Osteocyte (in vitro differentiated cells): ENCODE data around the gene SOCS2. TPM values are rescaled to one million over a fixed set of nuclear protein-coding genes. Genes with fewer than 3 reads are reported as not detected.
A peak's percentile ranks its signal among the peaks of the same experiment; 100 is the strongest.

ENCODE experiments used
- DNase-seq: peaks from one replicate; pipeline ENCODE4 v3.0.0; 2021; ENCODE audit warnings: mixed read lengths; ENCODE audit not compliant: unreplicated experiment; ENCODE audit errors: extremely low spot score
- H3K27ac Mint-ChIP-seq: one replicate; pipeline ENCODE4 v1.8.0; 2021; ENCODE audit warnings: mild to moderate bottlenecking, mixed read lengths; ENCODE audit not compliant: unreplicated experiment
- H3K27me3 Mint-ChIP-seq: one replicate; pipeline ENCODE4 v1.8.0; 2021; ENCODE audit warnings: mixed read lengths; ENCODE audit not compliant: unreplicated experiment
- H3K36me3 Mint-ChIP-seq: one replicate; pipeline ENCODE4 v1.8.0; 2021; ENCODE audit warnings: mixed read lengths; ENCODE audit not compliant: unreplicated experiment
- H3K4me1 Mint-ChIP-seq: one replicate; pipeline ENCODE4 v1.8.0; 2021; ENCODE audit warnings: mixed read lengths; ENCODE audit not compliant: unreplicated experiment
- H3K4me3 Mint-ChIP-seq: one replicate; pipeline ENCODE4 v1.8.0; 2021; ENCODE audit warnings: mild to moderate bottlenecking, moderate library complexity, mixed read lengths; ENCODE audit not compliant: unreplicated experiment
- H3K9me3 Mint-ChIP-seq: one replicate; pipeline ENCODE4 v1.8.0; 2021; ENCODE audit warnings: mixed read lengths; ENCODE audit not compliant: unreplicated experiment
- total RNA-seq: library from RNA; stranded (reverse); gene quantifications from 2 replicates; pipeline ENCODE4 v1.2.1, GENCODE V29; 2021
- TF ChIP-seq, protein P1 (sequence below): fragments of 200-600 bp; sonication (generic); IDR thresholded peaks from 2 replicates; pipeline ENCODE4 v1.5.0; 2021; ENCODE audit warnings: antibody characterized with exemption, mild to moderate bottlenecking, moderate library complexity

SOCS2 gene
- total RNA-seq, 1 donor from 2014 or later = 28.1 TPM

DNA sequence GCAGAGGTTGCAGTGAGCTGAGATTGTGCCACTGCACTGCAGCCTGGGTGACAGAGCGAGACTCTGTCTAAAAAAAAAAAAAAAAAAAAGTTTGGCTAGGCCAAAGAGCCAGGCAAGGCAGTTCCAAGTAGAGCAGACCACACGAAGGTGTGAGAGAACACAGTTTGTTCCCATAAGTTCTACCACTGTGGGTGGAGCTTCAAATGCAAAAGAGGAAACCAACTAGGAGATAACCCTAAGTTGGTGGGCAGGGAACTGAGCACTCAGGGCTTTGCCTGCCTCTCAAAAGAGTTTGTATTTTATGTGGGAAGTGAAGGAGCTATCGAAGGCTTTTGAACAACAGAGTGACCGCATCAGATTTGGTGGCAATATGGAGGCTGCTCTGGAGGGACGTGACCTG lies 15.1 kb downstream of the SOCS2 start:
- DNase-seq = no peak
- peaks cover 17% of the 10 kb centered on the region for H3K36me3 Mint-ChIP-seq
- TF ChIP-seq, protein P1, sequence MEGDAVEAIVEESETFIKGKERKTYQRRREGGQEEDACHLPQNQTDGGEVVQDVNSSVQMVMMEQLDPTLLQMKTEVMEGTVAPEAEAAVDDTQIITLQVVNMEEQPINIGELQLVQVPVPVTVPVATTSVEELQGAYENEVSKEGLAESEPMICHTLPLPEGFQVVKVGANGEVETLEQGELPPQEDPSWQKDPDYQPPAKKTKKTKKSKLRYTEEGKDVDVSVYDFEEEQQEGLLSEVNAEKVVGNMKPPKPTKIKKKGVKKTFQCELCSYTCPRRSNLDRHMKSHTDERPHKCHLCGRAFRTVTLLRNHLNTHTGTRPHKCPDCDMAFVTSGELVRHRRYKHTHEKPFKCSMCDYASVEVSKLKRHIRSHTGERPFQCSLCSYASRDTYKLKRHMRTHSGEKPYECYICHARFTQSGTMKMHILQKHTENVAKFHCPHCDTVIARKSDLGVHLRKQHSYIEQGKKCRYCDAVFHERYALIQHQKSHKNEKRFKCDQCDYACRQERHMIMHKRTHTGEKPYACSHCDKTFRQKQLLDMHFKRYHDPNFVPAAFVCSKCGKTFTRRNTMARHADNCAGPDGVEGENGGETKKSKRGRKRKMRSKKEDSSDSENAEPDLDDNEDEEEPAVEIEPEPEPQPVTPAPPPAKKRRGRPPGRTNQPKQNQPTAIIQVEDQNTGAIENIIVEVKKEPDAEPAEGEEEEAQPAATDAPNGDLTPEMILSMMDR = no peak
- H3K27me3 Mint-ChIP-seq = no peaks in the 10 kb centered on the region
- no peak overlapping the region for H3K4me3 Mint-ChIP-seq
- H3K4me1 Mint-ChIP-seq = peaks cover 27% of the 10 kb centered on the region
- H3K27ac Mint-ChIP-seq = no peak overlapping the region
- no peaks in the 10 kb centered on the region for H3K9me3 Mint-ChIP-seq

DNA sequence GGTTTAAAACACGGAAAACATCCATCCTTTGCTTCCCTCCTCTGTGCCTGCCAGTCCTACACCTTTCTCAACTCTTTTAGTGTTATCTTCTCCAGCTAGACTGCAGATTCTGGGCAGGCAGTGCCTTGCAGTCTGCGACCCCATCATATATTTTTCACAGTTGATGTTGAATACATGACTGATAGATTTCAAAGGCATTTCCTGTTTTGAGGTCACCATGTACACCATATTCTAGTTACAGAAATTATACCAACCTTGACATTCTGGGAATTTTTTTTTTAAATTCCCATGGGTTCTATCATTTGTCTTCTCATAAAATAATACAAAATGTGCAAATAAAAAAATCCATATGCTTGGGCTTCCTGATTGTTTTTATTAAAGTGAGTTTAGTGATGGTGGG lies 16.6 kb downstream of the SOCS2 start:
- TF ChIP-seq, protein P1 = no peak
- Mint-ChIP-seq H3K9me3 (no peaks in the 10 kb centered on the region), H3K27ac (no peak overlapping the region), H3K27me3 (no peaks in the 10 kb centered on the region), H3K36me3 (peaks cover 10% of the 10 kb centered on the region), H3K4me1 (peaks cover 31% of the 10 kb centered on the region), H3K4me3 (no peak overlapping the region)
- DNase-seq = no peak

DNA sequence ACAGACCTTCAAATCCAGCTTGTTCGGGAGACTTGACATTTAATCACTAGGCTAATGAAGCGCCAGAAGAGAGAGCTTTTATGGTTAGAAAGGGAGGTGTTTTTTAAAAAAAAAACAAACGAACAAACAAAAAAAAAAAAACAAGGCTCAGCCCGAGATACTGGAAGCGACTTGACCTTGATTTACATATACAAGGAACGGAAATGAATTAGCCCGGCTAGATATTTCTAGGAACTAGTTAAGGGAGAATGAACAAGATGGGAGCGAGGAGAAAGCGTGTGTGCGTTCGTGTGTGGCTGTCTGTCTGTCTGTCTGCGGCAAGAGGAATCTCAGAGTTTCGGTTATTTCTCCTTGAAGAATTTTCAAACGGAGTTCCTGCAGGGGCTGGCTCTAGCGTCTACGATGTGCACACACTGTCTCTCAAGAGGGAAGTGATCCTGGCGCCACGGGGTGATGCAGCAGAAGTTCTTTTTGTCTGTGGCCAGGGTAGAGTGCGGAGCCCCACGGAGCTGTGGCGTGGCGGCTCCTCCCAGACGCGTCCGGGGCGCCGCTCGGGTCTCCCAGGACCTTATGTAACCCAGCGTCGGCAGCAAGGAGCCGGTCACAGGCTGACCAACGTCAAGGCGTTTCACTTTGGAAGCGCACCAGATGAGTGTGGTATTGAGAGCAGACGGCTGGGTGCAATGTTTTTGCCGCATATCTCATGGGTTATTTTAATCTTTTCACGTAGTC lies 18.8 kb downstream of the SOCS2 start:
- peak overlapping the region; percentile 85 for H3K4me3 Mint-ChIP-seq
- no peaks in the 10 kb centered on the region for H3K27me3 Mint-ChIP-seq
- TF ChIP-seq, protein P1 = no peak
- peak; percentile 86 for DNase-seq
- no peaks in the 10 kb centered on the region for H3K9me3 Mint-ChIP-seq
- peak overlapping the region; percentile 88 for H3K27ac Mint-ChIP-seq
- peaks cover 2% of the 10 kb centered on the region for H3K36me3 Mint-ChIP-seq
- H3K4me1 Mint-ChIP-seq = peaks cover 33% of the 10 kb centered on the region

DNA sequence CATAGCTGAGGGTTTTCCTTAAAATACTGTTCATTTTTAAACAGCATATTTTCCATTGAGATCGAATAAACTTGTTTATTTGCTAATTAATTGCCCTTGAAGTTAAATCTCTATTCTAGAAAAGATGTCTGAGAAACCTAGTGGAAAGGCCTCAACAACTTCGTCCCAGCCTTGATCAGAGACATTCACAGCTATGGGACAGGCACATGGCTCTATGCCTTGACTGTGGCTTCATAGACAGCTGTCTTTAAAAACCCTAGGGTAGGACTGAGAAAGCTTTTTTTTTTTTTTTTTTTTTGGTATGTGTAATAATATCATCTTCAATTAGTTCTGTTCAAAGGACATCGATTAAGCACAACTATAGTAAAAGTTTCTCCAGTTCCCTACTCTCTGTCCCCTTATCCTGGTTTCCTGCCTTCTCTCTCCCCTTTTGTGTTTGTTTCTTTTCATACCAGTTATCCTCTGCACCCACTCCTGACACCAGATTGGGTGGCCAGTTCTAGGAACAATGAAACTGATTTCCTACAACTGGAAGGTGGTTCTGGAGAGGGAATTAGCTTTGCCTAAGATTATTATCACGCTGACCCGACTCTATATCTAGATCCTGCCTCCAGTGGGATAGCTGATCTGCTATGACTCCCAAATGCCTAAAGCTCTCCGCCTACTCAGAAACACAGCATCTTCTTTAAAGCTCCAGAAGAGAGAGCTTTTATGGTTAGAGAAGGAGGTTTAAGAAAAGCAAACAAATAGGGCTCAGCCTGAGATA lies 20.3 kb downstream of the SOCS2 start:
- Mint-ChIP-seq H3K4me3 (no peak overlapping the region), H3K4me1 (peaks cover 33% of the 10 kb centered on the region), H3K9me3 (no peaks in the 10 kb centered on the region), H3K27me3 (no peaks in the 10 kb centered on the region), H3K36me3 (no peaks in the 10 kb centered on the region), H3K27ac (no peak overlapping the region)
- TF ChIP-seq, protein P1 = no peak
- no peak for DNase-seq

DNA sequence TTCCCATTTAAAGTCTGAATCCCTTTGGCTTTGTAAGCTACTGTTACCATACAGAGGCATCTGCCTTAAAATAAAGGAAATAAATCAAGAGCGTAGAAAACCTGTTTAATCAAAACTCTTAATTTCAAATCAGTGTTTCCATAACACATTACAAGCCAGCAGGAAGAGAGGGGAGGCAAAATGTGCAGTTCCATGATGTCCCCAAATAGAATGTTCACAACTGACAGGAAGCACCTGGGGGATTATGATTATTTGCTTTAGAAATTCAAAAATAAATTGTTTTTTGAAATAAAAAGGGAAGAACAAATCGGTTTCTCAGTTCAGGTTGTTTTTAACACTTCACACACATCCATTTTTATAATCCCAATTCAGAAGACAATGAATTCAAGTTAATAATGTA lies 21.4 kb downstream of the SOCS2 start:
- H3K36me3 Mint-ChIP-seq = no peaks in the 10 kb centered on the region
- no peak overlapping the region for H3K4me3 Mint-ChIP-seq
- no peaks in the 10 kb centered on the region for H3K27me3 Mint-ChIP-seq
- DNase-seq = no peak
- no peaks in the 10 kb centered on the region for H3K9me3 Mint-ChIP-seq
- H3K4me1 Mint-ChIP-seq = peaks cover 31% of the 10 kb centered on the region
- no peak overlapping the region for H3K27ac Mint-ChIP-seq
- TF ChIP-seq, protein P1 = no peak
